HEK293 (cell line): ENCODE results near the gene SYNCRIP.
A peak's percentile ranks its signal among the peaks of the same experiment; 100 is the strongest.

Source experiments
- EGR2 ChIP-seq: fragments of 450-650 bp; formaldehyde crosslinking; IDR thresholded peaks from 2 replicates; pipeline ENCODE4 v1.5.1; 2016; ENCODE audit warnings: low read depth, missing biosample characterization, missing genetic modification characterization
- MYNN ChIP-seq: fragments of 450-650 bp; formaldehyde crosslinking; IDR thresholded peaks from 2 replicates; pipeline ENCODE4 v1.5.1; 2016; ENCODE audit warnings: missing biosample characterization, missing genetic modification characterization, borderline replicate concordance
- RBAK ChIP-seq: fragments of 450-650 bp; formaldehyde crosslinking; IDR thresholded peaks from 2 replicates; pipeline ENCODE4 v1.5.1; 2016; ENCODE audit warnings: missing biosample characterization, missing genetic modification characterization
- TRIM28 ChIP-seq: IDR thresholded peaks from 2 replicates; pipeline ENCODE4 v1.6.1; 2011; ENCODE audit warnings: low read length, control low read depth, borderline replicate concordance
- ZIC2 ChIP-seq: fragments of 450-650 bp; formaldehyde crosslinking; IDR thresholded peaks from 2 replicates; pipeline ENCODE4 v1.5.1; 2016; ENCODE audit warnings: missing biosample characterization, missing genetic modification characterization
- ZNF133 ChIP-seq: fragments of 450-650 bp; formaldehyde crosslinking; IDR thresholded peaks from 2 replicates; pipeline ENCODE4 v1.5.1; 2016; ENCODE audit warnings: missing biosample characterization, missing genetic modification characterization
- ZNF155 ChIP-seq: fragments of 450-650 bp; formaldehyde crosslinking; IDR thresholded peaks from 2 replicates; pipeline ENCODE4 v1.5.1; 2016; ENCODE audit warnings: missing biosample characterization, missing genetic modification characterization
- ZNF184 ChIP-seq: fragments of 450-650 bp; IDR thresholded peaks from 2 replicates; pipeline ENCODE4 v1.5.1; 2018; ENCODE audit warnings: missing biosample characterization, mild to moderate bottlenecking, missing genetic modification characterization
- ZNF202 ChIP-seq: fragments of 450-650 bp; formaldehyde crosslinking; IDR thresholded peaks from 2 replicates; pipeline ENCODE4 v1.5.1; 2016; ENCODE audit warnings: missing biosample characterization, missing genetic modification characterization, borderline replicate concordance
- ZNF211 ChIP-seq: fragments of 450-650 bp; formaldehyde crosslinking; IDR thresholded peaks from 2 replicates; pipeline ENCODE4 v1.5.1; 2016; ENCODE audit warnings: low read depth, missing biosample characterization, missing genetic modification characterization
- ZNF335 ChIP-seq: fragments of 450-650 bp; formaldehyde crosslinking; conservative IDR thresholded peaks from 2 replicates; pipeline ENCODE4 v1.5.1; 2016; ENCODE audit warnings: missing biosample characterization, missing genetic modification characterization
- ZNF341 ChIP-seq: fragments of 450-650 bp; formaldehyde crosslinking; IDR thresholded peaks from 2 replicates; pipeline ENCODE4; 2016; ENCODE audit warnings: low read depth, missing biosample characterization, missing genetic modification characterization
- ZNF37A ChIP-seq: fragments of 450-650 bp; IDR thresholded peaks from 2 replicates; pipeline ENCODE4 v1.5.1; 2018; ENCODE audit warnings: missing biosample characterization, missing genetic modification characterization
- ZNF548 ChIP-seq: fragments of 450-650 bp; formaldehyde crosslinking; IDR thresholded peaks from 2 replicates; pipeline ENCODE4 v1.5.1; 2016; ENCODE audit warnings: missing biosample characterization, missing genetic modification characterization
- ZNF585B ChIP-seq: fragments of 450-650 bp; formaldehyde crosslinking; IDR thresholded peaks from 2 replicates; pipeline ENCODE4 v1.5.1; 2016; ENCODE audit warnings: missing biosample characterization, missing genetic modification characterization
- ZNF600 ChIP-seq: fragments of 450-650 bp; formaldehyde crosslinking; IDR thresholded peaks from 2 replicates; pipeline ENCODE4 v1.5.1; 2016; ENCODE audit warnings: missing biosample characterization, missing genetic modification characterization
- ZNF626 ChIP-seq: fragments of 450-650 bp; sonication (Bioruptor Pico); formaldehyde crosslinking; IDR thresholded peaks from 2 replicates; pipeline ENCODE4 v1.5.1; 2018; ENCODE audit warnings: missing biosample characterization, missing genetic modification characterization, inconsistent platforms
- ZNF654 ChIP-seq: fragments of 450-650 bp; formaldehyde crosslinking; IDR thresholded peaks from 2 replicates; pipeline ENCODE4 v1.5.1; 2016; ENCODE audit warnings: low read depth, missing biosample characterization, missing genetic modification characterization
- ZSCAN16 ChIP-seq: fragments of 450-650 bp; formaldehyde crosslinking; IDR thresholded peaks from 2 replicates; pipeline ENCODE4 v1.5.1; 2016; ENCODE audit warnings: missing biosample characterization, missing genetic modification characterization
- TF ChIP-seq, protein P1 (sequence below): fragments of 450-650 bp; formaldehyde crosslinking; conservative IDR thresholded peaks from 2 replicates; pipeline ENCODE4 v1.5.1; 2016; ENCODE audit warnings: low read depth, missing biosample characterization, missing genetic modification characterization
- TF ChIP-seq, protein P2 (sequence below): fragments of 450-650 bp; formaldehyde crosslinking; IDR thresholded peaks from 2 replicates; pipeline ENCODE4 v1.5.1; 2016; ENCODE audit warnings: missing biosample characterization, missing genetic modification characterization
- TF ChIP-seq, protein P3 (sequence below): fragments of 450-650 bp; formaldehyde crosslinking; IDR thresholded peaks from 2 replicates; pipeline ENCODE4 v1.5.1; 2016; ENCODE audit warnings: missing biosample characterization, missing genetic modification characterization

The SYNCRIP gene

DNA sequence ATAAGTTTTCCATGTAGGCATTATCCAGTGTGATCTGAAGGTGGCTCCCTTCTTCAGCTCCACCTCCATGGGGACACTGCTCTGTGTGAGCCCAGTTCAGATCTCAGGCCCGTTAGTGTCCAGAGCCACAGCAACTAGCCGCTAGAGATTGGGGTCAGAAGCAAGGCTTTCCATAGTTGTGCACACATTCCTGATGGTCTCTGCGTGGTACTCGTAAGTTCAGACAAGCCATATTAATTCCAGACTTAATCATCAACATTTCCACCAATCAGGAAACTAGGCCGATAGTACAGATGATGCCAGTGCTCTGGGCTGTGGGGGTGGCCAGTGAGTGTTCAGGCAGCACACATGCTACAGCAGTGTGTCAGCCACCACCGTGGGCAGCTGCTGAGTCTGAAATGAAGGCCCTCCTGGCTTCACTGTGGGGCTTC lies 17.5 kb upstream of the SYNCRIP start (continued):
- TF ChIP-seq, protein P1, sequence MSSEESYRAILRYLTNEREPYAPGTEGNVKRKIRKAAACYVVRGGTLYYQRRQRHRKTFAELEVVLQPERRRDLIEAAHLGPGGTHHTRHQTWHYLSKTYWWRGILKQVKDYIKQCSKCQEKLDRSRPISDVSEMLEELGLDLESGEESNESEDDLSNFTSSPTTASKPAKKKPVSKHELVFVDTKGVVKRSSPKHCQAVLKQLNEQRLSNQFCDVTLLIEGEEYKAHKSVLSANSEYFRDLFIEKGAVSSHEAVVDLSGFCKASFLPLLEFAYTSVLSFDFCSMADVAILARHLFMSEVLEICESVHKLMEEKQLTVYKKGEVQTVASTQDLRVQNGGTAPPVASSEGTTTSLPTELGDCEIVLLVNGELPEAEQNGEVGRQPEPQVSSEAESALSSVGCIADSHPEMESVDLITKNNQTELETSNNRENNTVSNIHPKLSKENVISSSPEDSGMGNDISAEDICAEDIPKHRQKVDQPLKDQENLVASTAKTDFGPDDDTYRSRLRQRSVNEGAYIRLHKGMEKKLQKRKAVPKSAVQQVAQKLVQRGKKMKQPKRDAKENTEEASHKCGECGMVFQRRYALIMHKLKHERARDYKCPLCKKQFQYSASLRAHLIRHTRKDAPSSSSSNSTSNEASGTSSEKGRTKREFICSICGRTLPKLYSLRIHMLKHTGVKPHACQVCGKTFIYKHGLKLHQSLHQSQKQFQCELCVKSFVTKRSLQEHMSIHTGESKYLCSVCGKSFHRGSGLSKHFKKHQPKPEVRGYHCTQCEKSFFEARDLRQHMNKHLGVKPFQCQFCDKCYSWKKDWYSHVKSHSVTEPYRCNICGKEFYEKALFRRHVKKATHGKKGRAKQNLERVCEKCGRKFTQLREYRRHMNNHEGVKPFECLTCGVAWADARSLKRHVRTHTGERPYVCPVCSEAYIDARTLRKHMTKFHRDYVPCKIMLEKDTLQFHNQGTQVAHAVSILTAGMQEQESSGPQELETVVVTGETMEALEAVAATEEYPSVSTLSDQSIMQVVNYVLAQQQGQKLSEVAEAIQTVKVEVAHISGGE: 0 out of 2 replicates have a peak, but pooled peaks have one; percentile 23
- TF ChIP-seq ZIC2 (tag by site-specific recombination): peak; percentile 18; the same call in 1 of the 2 replicates
- 0 out of 2 replicates have a peak, but pooled peaks have one; percentile 52 for TF ChIP-seq TRIM28
- TF ChIP-seq ZNF155 (tag by site-specific recombination): no peak
- peak; percentile 77 for TF ChIP-seq ZNF335 (tag by site-specific recombination)
- TF ChIP-seq ZNF548 (tag by site-specific recombination): no peak
- TF ChIP-seq EGR2: peak; percentile 35; the same call in 1 of the 2 replicates
- TF ChIP-seq ZNF133 (tag by site-specific recombination): no peak
- no peak for TF ChIP-seq ZNF341 (tag by site-specific recombination)
- TF ChIP-seq ZNF211 (tag by site-specific recombination): no peak
- TF ChIP-seq ZNF202 (tag by site-specific recombination): no peak
- TF ChIP-seq ZNF37A (tag by site-specific recombination): no peak
- peak; percentile 7; the same call in 1 of the 2 replicates for TF ChIP-seq ZNF654 (tag by site-specific recombination)
- TF ChIP-seq, protein P2, sequence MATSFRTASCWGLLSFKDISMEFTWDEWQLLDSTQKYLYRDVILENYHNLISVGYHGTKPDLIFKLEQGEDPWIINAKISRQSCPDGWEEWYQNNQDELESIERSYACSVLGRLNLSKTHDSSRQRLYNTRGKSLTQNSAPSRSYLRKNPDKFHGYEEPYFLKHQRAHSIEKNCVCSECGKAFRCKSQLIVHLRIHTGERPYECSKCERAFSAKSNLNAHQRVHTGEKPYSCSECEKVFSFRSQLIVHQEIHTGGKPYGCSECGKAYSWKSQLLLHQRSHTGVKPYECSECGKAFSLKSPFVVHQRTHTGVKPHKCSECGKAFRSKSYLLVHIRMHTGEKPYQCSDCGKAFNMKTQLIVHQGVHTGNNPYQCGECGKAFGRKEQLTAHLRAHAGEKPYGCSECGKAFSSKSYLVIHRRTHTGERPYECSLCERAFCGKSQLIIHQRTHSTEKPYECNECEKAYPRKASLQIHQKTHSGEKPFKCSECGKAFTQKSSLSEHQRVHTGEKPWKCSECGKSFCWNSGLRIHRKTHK (tag by site-specific recombination): no peak
- no peak for TF ChIP-seq ZNF626 (tag by site-specific recombination)
- TF ChIP-seq ZNF184 (tag by site-specific recombination): no peak
- TF ChIP-seq MYNN (tag by site-specific recombination): no peak
- no peak for TF ChIP-seq ZSCAN16 (tag by site-specific recombination)
- TF ChIP-seq, protein P3, sequence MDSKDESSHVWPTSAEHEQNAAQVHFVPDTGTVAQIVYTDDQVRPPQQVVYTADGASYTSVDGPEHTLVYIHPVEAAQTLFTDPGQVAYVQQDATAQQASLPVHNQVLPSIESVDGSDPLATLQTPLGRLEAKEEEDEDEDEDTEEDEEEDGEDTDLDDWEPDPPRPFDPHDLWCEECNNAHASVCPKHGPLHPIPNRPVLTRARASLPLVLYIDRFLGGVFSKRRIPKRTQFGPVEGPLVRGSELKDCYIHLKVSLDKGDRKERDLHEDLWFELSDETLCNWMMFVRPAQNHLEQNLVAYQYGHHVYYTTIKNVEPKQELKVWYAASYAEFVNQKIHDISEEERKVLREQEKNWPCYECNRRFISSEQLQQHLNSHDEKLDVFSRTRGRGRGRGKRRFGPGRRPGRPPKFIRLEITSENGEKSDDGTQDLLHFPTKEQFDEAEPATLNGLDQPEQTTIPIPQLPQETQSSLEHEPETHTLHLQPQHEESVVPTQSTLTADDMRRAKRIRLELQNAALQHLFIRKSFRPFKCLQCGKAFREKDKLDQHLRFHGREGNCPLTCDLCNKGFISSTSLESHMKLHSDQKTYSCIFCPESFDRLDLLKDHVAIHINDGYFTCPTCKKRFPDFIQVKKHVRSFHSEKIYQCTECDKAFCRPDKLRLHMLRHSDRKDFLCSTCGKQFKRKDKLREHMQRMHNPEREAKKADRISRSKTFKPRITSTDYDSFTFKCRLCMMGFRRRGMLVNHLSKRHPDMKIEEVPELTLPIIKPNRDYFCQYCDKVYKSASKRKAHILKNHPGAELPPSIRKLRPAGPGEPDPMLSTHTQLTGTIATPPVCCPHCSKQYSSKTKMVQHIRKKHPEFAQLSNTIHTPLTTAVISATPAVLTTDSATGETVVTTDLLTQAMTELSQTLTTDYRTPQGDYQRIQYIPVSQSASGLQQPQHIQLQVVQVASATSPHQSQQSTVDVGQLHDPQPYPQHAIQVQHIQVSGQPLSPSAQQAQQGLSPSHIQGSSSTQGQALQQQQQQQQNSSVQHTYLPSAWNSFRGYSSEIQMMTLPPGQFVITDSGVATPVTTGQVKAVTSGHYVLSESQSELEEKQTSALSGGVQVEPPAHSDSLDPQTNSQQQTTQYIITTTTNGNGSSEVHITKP (tag by site-specific recombination): peak; percentile 66
- TF ChIP-seq ZNF585B (tag by site-specific recombination): no peak
- TF ChIP-seq RBAK: no peak
- TF ChIP-seq ZNF600 (tag by site-specific recombination): 0 out of 2 replicates have a peak, but pooled peaks have one; percentile 32
